ENCODE results near the gene PRPS1L1.

PRPS1L1 gene

DNA sequence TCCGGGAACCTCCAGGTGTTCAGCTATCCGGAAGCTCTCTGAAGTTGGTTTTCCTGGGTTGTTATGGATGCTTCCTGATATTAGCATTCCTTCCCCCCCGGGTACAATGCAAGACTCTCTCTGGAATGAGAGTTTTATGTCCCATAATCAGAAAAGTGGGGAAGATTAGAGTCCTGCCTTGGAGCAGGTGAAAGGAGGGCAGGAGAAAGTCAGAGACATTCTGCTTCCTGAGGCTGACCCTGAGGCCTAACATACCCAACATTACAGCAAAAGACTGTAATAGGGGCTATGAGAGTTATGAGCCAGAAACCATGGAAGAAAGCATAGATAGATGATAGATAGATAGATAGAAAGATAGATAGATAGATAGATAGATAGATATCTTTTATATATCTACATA is 36.9 kb downstream of the PRPS1L1 start:
- Histone ChIP-seq H3K4me1 (ENCODE audit: control insufficient read depth, insufficient read depth, low read length) (no peaks in the 10 kb centered on the region), H3K4me3 (ENCODE audit: insufficient read depth, low read depth, low read length) (no peak overlapping the region), H3K27ac (ENCODE audit: insufficient read depth, low read depth, low read length, poor library complexity, severe bottlenecking) (no peak overlapping the region), H3K9me3 (ENCODE audit: control insufficient read depth, low read length) (no peaks in the 10 kb centered on the region), H3K27me3 (ENCODE audit: control insufficient read depth, insufficient read depth, low read length, poor library complexity, severe bottlenecking) (no peaks in the 10 kb centered on the region), H3K36me3 (ENCODE audit: control insufficient read depth, insufficient read depth, low read length) (no peaks in the 10 kb centered on the region)
- 88 to 96% methylated on average over 3 of the region's 3 CpGs for WGBS, 2 experiments

DNA sequence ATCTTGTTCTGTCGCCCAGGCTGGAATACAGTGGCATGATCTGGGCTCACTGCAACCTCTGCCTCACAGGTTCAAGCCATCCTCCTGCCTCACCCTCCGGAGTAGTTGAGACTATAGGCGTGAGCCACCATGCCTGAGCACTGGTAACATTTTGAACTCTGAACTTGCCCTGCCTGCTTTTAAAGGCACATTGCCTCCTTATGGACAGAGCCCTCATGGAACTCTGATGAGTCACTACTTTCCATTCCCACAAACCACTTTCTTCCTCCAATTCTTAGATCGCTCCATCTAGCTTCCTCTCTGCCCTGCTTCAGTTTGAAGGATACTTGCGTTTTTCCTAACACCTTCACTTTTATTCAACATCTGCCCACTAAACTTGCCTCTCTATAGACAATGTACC is 38.1 kb downstream of the PRPS1L1 start:
- Histone ChIP-seq H3K36me3 (ENCODE audit: control insufficient read depth, insufficient read depth, low read length) (no peaks in the 10 kb centered on the region), H3K27me3 (ENCODE audit: control insufficient read depth, insufficient read depth, low read length, poor library complexity, severe bottlenecking) (no peaks in the 10 kb centered on the region)
- 93 to 94% methylated on average over 5 of the region's 5 CpGs for WGBS, 2 experiments

DNA sequence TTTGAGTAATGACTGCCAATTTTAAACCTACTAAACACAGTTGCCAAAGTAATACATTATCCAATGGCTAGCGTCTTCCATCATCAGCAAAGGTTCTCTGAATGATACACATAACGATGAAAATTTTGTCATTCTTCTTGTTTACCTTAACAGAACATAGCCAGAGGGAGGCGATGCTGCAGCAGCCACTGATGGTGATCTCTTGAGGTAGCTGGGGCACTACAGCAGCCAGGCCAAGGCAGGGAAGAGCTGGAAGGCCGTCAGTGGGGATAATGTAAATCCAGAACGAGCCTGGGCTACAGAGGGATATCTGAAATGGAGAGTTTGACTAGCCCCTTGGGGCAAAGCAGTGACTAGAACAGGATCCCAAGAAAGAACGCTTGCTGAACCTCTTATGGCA is 38.8 kb downstream of the PRPS1L1 start:
- WGBS, 2 experiments = 87 to 88% methylated on average over 6 of the region's 6 CpGs

More for the DNA sequence above, 38.1 kb downstream of the PRPS1L1 start:
- Histone ChIP-seq H3K4me1 (ENCODE audit: control insufficient read depth, insufficient read depth, low read length) (no peaks in the 10 kb centered on the region), H3K4me3 (ENCODE audit: insufficient read depth, low read depth, low read length) (no peak overlapping the region), H3K9me3 (ENCODE audit: control insufficient read depth, low read length) (no peaks in the 10 kb centered on the region), H3K27ac (ENCODE audit: insufficient read depth, low read depth, low read length, poor library complexity, severe bottlenecking) (no peak overlapping the region)

DNA sequence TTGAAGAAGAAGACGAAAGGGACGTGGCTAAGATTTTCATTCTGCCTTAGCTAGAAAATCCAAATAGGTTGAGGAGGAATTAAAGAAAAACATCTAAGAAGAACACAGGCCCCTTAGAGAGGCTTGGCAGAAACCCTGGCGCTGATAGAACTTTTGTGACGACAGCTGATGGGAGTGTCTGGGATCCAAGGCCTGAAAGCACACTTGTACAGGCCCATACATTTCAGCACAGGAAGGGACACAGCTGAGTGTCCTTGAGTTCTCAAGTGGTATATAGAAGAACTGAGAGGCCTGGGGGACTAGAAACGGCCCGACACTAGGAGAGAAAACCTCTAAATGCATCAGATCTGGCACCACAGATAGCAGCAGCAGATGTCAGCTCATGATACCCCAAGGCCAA is 39.5 kb downstream of the PRPS1L1 start:
- H3K36me3 ChIP-seq (ENCODE audit: control insufficient read depth, insufficient read depth, low read length) = no peaks in the 10 kb centered on the region
- no peak overlapping the region for H3K4me3 ChIP-seq (ENCODE audit: insufficient read depth, low read depth, low read length)
- no peaks in the 10 kb centered on the region for H3K27me3 ChIP-seq (ENCODE audit: control insufficient read depth, insufficient read depth, low read length, poor library complexity, severe bottlenecking)
- no peaks in the 10 kb centered on the region for H3K9me3 ChIP-seq (ENCODE audit: control insufficient read depth, low read length)
- no peaks in the 10 kb centered on the region for H3K4me1 ChIP-seq (ENCODE audit: control insufficient read depth, insufficient read depth, low read length)
- 93 to 95% methylated on average over 6 of the region's 6 CpGs for WGBS, 2 experiments
- H3K27ac ChIP-seq (ENCODE audit: insufficient read depth, low read depth, low read length, poor library complexity, severe bottlenecking) = no peak overlapping the region

More for the DNA sequence above, 38.8 kb downstream of the PRPS1L1 start:
- no peaks in the 10 kb centered on the region for H3K4me1 ChIP-seq (ENCODE audit: control insufficient read depth, insufficient read depth, low read length)
- H3K27me3 ChIP-seq (ENCODE audit: control insufficient read depth, insufficient read depth, low read length, poor library complexity, severe bottlenecking) = no peaks in the 10 kb centered on the region
- no peak overlapping the region for H3K4me3 ChIP-seq (ENCODE audit: insufficient read depth, low read depth, low read length)
- H3K36me3 ChIP-seq (ENCODE audit: control insufficient read depth, insufficient read depth, low read length) = no peaks in the 10 kb centered on the region
- no peak overlapping the region for H3K27ac ChIP-seq (ENCODE audit: insufficient read depth, low read depth, low read length, poor library complexity, severe bottlenecking)
- H3K9me3 ChIP-seq (ENCODE audit: control insufficient read depth, low read length) = no peaks in the 10 kb centered on the region

DNA sequence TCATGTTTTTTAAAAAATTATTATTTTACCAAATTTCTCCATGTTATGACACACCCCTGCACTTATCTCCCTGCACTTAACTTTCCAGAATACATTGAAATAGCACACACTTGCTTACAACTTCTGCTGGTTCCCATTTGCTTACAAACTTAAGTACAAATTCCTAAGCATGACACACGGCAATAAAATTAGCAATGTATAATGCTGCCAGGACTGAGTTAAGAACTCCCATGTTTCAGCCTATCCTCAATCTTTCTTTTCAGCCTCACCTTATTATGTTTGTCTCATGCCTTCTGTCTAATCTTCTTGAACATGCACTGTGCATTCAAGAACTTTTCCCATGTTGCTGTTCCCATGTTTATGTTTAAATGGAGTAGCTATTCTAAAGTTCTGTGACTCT is 40.8 kb downstream of the PRPS1L1 start:
- WGBS, 2 experiments = 82 to 93% methylated on average over 1 of the region's 1 CpG
- Histone ChIP-seq H3K4me3 (ENCODE audit: insufficient read depth, low read depth, low read length) (no peak overlapping the region), H3K4me1 (ENCODE audit: control insufficient read depth, insufficient read depth, low read length) (no peaks in the 10 kb centered on the region), H3K27ac (ENCODE audit: insufficient read depth, low read depth, low read length, poor library complexity, severe bottlenecking) (no peak overlapping the region), H3K27me3 (ENCODE audit: control insufficient read depth, insufficient read depth, low read length, poor library complexity, severe bottlenecking) (no peaks in the 10 kb centered on the region), H3K9me3 (ENCODE audit: control insufficient read depth, low read length) (no peaks in the 10 kb centered on the region), H3K36me3 (ENCODE audit: control insufficient read depth, insufficient read depth, low read length) (no peaks in the 10 kb centered on the region)

DNA sequence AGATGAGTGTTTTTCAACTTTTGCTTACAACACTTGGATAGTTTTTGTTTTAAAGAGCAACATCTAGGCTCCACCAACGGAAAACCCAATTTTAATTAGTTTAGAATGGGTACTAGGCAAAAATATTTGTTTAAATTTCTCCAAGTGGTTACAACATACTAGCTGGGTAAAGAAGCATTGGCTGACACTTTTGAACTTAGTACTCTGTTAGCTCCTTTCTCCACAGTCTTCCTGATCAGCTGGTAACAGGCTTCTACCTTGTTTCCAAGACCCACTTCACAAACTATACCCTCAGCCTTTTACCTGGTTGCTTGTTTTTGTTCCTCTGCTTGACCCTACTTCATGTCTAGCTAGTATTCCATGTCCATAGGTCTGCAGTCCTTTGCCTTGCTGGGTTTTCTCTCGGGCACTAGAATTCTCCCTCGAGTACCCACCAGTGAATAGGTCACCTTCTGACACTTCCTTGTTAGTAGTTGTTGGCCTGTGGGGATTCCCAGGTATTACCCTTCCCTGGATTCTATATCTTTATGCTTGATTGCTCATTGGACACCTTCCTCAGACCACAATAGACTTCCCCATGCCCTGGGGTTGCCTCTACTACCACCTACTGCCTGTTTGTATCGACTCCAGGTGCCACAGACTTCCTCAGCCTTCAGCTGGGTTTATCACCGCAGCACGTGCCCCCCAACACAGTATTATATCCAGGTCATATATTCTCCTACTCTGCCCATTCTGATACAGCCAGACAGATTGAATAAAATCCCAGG is 42.0 kb downstream of the PRPS1L1 start:
- Histone ChIP-seq H3K4me1 (ENCODE audit: control insufficient read depth, insufficient read depth, low read length) (no peaks in the 10 kb centered on the region), H3K36me3 (ENCODE audit: control insufficient read depth, insufficient read depth, low read length) (no peaks in the 10 kb centered on the region), H3K27me3 (ENCODE audit: control insufficient read depth, insufficient read depth, low read length, poor library complexity, severe bottlenecking) (no peaks in the 10 kb centered on the region), H3K27ac (ENCODE audit: insufficient read depth, low read depth, low read length, poor library complexity, severe bottlenecking) (no peak overlapping the region), H3K9me3 (ENCODE audit: control insufficient read depth, low read length) (no peaks in the 10 kb centered on the region), H3K4me3 (ENCODE audit: insufficient read depth, low read depth, low read length) (no peak overlapping the region)
- WGBS, 2 experiments = 86 to 93% methylated on average over 6 of the region's 6 CpGs

DNA sequence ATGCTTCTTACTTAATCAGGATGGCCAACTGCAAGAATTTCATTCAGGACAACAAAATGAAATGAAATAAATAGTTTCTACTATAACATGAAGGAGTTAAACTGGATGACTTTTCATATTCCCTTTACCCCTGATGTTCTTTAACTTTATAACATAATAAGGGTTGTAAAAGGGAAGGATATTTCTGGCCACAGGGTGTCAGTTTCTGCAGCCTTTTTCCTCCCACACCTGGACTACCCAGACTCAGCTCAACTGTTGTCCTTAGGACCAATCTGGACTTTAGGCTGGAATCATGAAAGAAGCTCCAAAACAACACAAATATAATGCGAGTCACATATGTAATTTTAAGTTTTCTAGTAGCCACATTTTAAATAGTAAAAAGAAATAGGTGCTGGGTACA is 43.4 kb downstream of the PRPS1L1 start:
- WGBS, 2 experiments = 100% methylated on average over 1 of the region's 1 CpG; no CpG with 5 or more reads in 1 of the 2 experiments
- H3K27me3 ChIP-seq (ENCODE audit: control insufficient read depth, insufficient read depth, low read length, poor library complexity, severe bottlenecking) = no peaks in the 10 kb centered on the region
- H3K9me3 ChIP-seq (ENCODE audit: control insufficient read depth, low read length) = no peaks in the 10 kb centered on the region
- H3K4me3 ChIP-seq (ENCODE audit: insufficient read depth, low read depth, low read length) = no peak overlapping the region
- no peak overlapping the region for H3K27ac ChIP-seq (ENCODE audit: insufficient read depth, low read depth, low read length, poor library complexity, severe bottlenecking)
- H3K36me3 ChIP-seq (ENCODE audit: control insufficient read depth, insufficient read depth, low read length) = no peaks in the 10 kb centered on the region
- no peaks in the 10 kb centered on the region for H3K4me1 ChIP-seq (ENCODE audit: control insufficient read depth, insufficient read depth, low read length)

DNA sequence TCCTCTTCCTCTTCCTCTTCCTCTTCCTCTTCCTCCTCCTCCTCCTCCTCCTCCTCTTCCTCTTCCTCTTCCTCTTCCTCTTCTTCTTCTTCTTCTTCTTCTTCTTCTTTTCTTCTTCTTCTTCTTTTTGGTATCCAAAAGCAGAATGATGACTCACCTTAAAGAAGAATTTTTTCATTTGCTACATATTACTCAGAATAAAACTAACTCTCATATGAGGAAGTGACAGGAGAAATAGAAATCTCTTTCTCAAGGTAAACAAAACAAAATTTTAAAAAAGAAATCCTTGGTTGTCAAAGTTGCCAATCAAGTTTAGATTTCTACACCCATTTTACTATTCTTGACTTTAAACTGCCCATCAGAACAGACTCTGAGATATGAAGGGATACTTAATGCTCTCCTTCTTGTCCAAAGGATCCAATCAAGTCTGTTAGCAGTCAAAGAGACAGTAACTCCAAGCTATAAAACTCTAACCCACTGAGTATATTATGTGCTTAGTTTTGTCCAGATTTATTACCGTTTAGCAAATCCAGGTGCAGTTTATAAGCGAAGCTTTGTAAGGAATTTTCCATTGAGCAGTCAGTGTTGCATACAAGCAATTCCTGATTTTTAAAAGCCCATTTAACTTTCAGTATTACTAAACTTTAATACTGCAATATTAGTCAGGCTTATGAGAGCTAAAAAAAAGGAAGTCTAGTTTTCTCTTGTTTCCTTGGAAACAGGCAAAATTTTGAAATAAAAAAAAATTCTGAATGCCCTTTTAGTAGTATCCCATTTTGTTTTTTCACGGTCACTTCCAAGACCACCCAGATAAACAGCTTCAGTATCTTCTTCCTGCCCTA is 44.2 kb downstream of the PRPS1L1 start:
- no peak overlapping the region for H3K4me3 ChIP-seq (ENCODE audit: insufficient read depth, low read depth, low read length)
- no peaks in the 10 kb centered on the region for H3K27me3 ChIP-seq (ENCODE audit: control insufficient read depth, insufficient read depth, low read length, poor library complexity, severe bottlenecking)
- H3K36me3 ChIP-seq (ENCODE audit: control insufficient read depth, insufficient read depth, low read length) = no peaks in the 10 kb centered on the region
- no peaks in the 10 kb centered on the region for H3K9me3 ChIP-seq (ENCODE audit: control insufficient read depth, low read length)
- H3K4me1 ChIP-seq (ENCODE audit: control insufficient read depth, insufficient read depth, low read length) = no peaks in the 10 kb centered on the region
- no peak overlapping the region for H3K27ac ChIP-seq (ENCODE audit: insufficient read depth, low read depth, low read length, poor library complexity, severe bottlenecking)
- WGBS, 2 experiments = 93 to 98% methylated on average over 3 of the region's 3 CpGs

DNA sequence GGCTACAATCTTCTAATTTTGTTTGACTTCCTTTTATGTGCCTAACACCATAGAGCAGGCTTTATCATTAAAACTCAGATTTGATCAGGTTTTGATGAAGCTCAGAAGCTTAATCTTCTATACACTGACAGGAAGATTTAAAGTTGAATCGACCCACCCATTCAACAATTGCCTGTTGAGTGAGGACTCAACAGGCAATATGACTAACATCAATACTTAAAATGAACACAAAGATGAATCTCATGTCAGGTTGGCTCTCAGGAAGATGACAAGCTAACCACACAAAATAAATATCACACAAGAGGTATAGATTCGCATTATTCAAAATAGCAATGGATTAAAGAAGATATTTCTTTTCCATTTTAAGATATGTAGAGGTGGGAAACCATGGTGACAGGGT is 50.7 kb downstream of the PRPS1L1 start:
- Histone ChIP-seq H3K4me3 (ENCODE audit: insufficient read depth, low read depth, low read length) (no peak overlapping the region), H3K4me1 (ENCODE audit: control insufficient read depth, insufficient read depth, low read length) (no peaks in the 10 kb centered on the region), H3K27ac (ENCODE audit: insufficient read depth, low read depth, low read length, poor library complexity, severe bottlenecking) (no peak overlapping the region), H3K27me3 (ENCODE audit: control insufficient read depth, insufficient read depth, low read length, poor library complexity, severe bottlenecking) (no peaks in the 10 kb centered on the region), H3K9me3 (ENCODE audit: control insufficient read depth, low read length) (no peaks in the 10 kb centered on the region), H3K36me3 (ENCODE audit: control insufficient read depth, insufficient read depth, low read length) (no peaks in the 10 kb centered on the region)
- 88% methylated on average over 1 of the region's 2 CpGs; no CpG with 5 or more reads in 1 of the 2 experiments for WGBS, 2 experiments

All from ectodermal cell (in vitro differentiated cells).